Measurements from ENCODE around the gene EBLN1. TPM values are rescaled to one million over a fixed set of nuclear protein-coding genes. Genes with fewer than 3 reads are reported as not detected.

EBLN1 gene
- not detected in 2 replicates for total RNA-seq

DNA sequence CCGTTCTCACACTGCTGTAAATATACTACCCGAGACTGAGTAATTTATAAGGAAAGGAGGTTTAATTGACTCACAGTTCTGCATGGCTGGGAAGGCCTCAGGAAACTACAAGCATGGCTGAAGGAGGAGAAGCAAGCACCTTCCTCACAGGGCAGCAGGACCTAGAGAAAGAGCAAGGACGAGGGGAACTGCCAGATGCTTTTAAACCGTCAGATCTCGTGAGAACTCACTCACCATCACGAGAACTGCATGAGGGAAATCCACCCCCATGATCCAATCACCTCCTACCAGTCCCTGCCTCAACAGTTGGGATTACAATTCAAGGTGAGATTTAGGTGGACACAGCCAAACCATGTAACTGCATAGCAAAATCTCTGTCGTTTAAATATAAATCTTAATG, at the start of gene EBLN1:
Gene EBLN1 (minus strand): TSS at position 174 of the 400 bp plus-strand sequence. CDS start 8,032 bp downstream, outside the sequence.

Other genes with a start within 250 kb of the EBLN1 start
- 28.0 and 36.9 TPM in 2 replicates for gene DNAJC1, start 214.3 kb downstream of the EBLN1 start, total RNA-seq
- 36.4 and 37.4 TPM in 2 replicates for gene COMMD3, start 98.4 kb upstream of the EBLN1 start, total RNA-seq
- 11.5 and 61.9 TPM in 2 replicates for gene BMI1, start 103.1 kb upstream of the EBLN1 start, total RNA-seq
- gene SPAG6, start 127.5 kb upstream of the EBLN1 start, total RNA-seq, result not detected in 2 replicates

Data from bladder microvascular endothelial cell (primary cell).